ENCODE results near the gene UXT.
A peak's percentile ranks its signal among the peaks of the same experiment; 100 is the strongest.

The UXT gene

GRCh38 chrX:47649781-47650163 lies 9.2 kb downstream of the UXT start:
- peak overlapping the region; percentile 65 for H3K4me3 ChIP-seq (ENCODE audit: low read depth, low read length)
- TF ChIP-seq CTCF (IDR thresholded peaks at IDR 0.05; ENCODE audit: low read depth, low read length) = no peak
- no peak for DNase-seq (ENCODE audit: low read depth, low spot score)
- in situ Hi-C loops (cut with HindIII; ENCODE audit: low sequenced_read_pairs) = no loop called here

- peak overlapping the region; percentile 65 for H3K4me3 ChIP-seq (ENCODE audit: low read depth, low read length)
- DNase-seq (ENCODE audit: low read depth, low spot score) = no peak
- no peak for TF ChIP-seq CTCF (IDR thresholded peaks at IDR 0.05; ENCODE audit: low read depth, low read length)
- in situ Hi-C loops (cut with HindIII; ENCODE audit: low sequenced_read_pairs) = no loop called here
Observed at GRCh38 chrX:47649271-47649670, 9.7 kb downstream of the UXT start.

- H3K4me3 ChIP-seq (ENCODE audit: low read depth, low read length) = no peak overlapping the region
- TF ChIP-seq CTCF (IDR thresholded peaks at IDR 0.05; ENCODE audit: low read depth, low read length) = no peak
- in situ Hi-C loops (cut with HindIII; ENCODE audit: low sequenced_read_pairs) = no loop called here
- DNase-seq (ENCODE audit: low read depth, low spot score) = peak; percentile 37
Observed at GRCh38 chrX:47648376-47648775, 10.6 kb downstream of the UXT start.

GRCh38 chrX:47646636-47647035 lies 12.3 kb downstream of the UXT start:
- TF ChIP-seq CTCF (IDR thresholded peaks at IDR 0.05; ENCODE audit: low read depth, low read length) = no peak
- in situ Hi-C loops (cut with HindIII; ENCODE audit: low sequenced_read_pairs) = no loop called here
- DNase-seq (ENCODE audit: low read depth, low spot score) = no peak
- H3K4me3 ChIP-seq (ENCODE audit: low read depth, low read length) = no peak overlapping the region

- in situ Hi-C loops (cut with HindIII; ENCODE audit: low sequenced_read_pairs) = no loop called here
- DNase-seq (ENCODE audit: low read depth, low spot score) = no peak
- no peak for TF ChIP-seq CTCF (IDR thresholded peaks at IDR 0.05; ENCODE audit: low read depth, low read length)
- no peak overlapping the region for H3K4me3 ChIP-seq (ENCODE audit: low read depth, low read length)
Observed at GRCh38 chrX:47645530-47645929, 13.4 kb downstream of the UXT start.

- DNase-seq (ENCODE audit: low read depth, low spot score) = no peak
- in situ Hi-C loops (cut with HindIII; ENCODE audit: low sequenced_read_pairs) = no loop called here
- TF ChIP-seq CTCF (IDR thresholded peaks at IDR 0.05; ENCODE audit: low read depth, low read length) = peak; percentile 53
- H3K4me3 ChIP-seq (ENCODE audit: low read depth, low read length) = no peak overlapping the region
Observed at GRCh38 chrX:47644557-47645091, 14.4 kb downstream of the UXT start.

GRCh38 chrX:47643926-47644325 lies 15.1 kb downstream of the UXT start:
- peak; percentile 49 for TF ChIP-seq CTCF (IDR thresholded peaks at IDR 0.05; ENCODE audit: low read depth, low read length)
- in situ Hi-C loops (cut with HindIII; ENCODE audit: low sequenced_read_pairs) = no loop called here
- no peak overlapping the region for H3K4me3 ChIP-seq (ENCODE audit: low read depth, low read length)
- DNase-seq (ENCODE audit: low read depth, low spot score) = no peak

Measured in astrocyte of the spinal cord (primary cell).